GM12873 (cell line): Measurements from ENCODE around the gene PIP4K2B.

Experiments
- TF ChIP-seq, protein P1 (sequence below): IDR thresholded peaks from 2 replicates; pipeline ENCODE4 v1.5.1; 2012; ENCODE audit warnings: low read depth, mild to moderate bottlenecking, moderate library complexity, low read length, control low read depth; ENCODE audit not compliant: insufficient read depth; ENCODE audit errors: missing control alignments

The PIP4K2B gene

GRCh38 chr17:38768417-38768816 lies 30.9 kb downstream of the PIP4K2B start:
- TF ChIP-seq, protein P1, sequence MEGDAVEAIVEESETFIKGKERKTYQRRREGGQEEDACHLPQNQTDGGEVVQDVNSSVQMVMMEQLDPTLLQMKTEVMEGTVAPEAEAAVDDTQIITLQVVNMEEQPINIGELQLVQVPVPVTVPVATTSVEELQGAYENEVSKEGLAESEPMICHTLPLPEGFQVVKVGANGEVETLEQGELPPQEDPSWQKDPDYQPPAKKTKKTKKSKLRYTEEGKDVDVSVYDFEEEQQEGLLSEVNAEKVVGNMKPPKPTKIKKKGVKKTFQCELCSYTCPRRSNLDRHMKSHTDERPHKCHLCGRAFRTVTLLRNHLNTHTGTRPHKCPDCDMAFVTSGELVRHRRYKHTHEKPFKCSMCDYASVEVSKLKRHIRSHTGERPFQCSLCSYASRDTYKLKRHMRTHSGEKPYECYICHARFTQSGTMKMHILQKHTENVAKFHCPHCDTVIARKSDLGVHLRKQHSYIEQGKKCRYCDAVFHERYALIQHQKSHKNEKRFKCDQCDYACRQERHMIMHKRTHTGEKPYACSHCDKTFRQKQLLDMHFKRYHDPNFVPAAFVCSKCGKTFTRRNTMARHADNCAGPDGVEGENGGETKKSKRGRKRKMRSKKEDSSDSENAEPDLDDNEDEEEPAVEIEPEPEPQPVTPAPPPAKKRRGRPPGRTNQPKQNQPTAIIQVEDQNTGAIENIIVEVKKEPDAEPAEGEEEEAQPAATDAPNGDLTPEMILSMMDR, result no peak

- TF ChIP-seq, protein P1, result no peak
Measured at GRCh38 chr17:38766341-38766740, 33.0 kb downstream of the PIP4K2B start.

GRCh38 chr17:38762231-38762630 lies 37.1 kb downstream of the PIP4K2B start:
- TF ChIP-seq, protein P1, result no peak

- TF ChIP-seq, protein P1, result peak; percentile 58
Measured at GRCh38 chr17:38761612-38762011, 37.7 kb downstream of the PIP4K2B start.

GRCh38 chr17:38753071-38753506 lies 46.3 kb downstream of the PIP4K2B start:
- TF ChIP-seq, protein P1, result no peak

DNA sequence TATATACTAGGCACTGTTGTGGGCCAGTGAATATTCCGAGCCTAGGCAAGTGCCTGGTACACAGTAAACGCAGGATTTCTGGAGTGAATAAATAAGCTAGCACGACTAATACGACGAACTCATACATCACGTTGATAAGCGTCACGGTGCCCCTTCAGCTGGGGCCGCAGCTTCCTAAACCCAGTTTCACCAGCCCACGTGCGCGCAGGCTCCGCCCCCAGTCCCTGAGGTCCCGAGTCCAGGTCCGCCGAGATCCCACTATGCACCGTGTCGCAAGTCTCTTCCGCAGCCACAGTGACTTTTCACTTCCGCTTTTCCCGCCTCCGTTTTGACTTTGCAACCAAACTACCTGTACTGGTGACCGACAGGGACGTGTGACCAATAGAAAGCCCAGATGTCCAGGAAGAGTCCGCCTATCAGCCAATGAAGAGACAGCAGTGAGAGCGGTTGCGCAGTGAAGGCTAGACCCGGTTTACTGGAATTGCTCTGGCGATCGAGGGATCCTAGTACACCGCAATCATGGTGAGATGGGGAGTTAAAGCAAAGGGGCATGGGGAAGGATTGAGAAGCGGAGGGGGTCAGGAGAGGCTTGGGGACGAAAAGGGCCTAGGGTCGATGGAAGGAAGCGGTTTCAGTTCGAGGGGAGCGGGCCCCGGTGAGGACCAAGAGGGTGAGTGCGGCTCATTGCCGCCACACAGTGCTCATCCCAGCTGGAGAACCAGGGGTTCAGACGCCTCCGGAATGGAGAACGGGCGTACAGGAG lies 46.9 kb downstream of the PIP4K2B start, which contains the start of gene PSMB3:
PSMB3 (plus strand) TSS at position 434 of the 763 bp plus-strand sequence; CDS start at position 520, 86 bp downstream.
- TF ChIP-seq, protein P1, result no peak

- TF ChIP-seq, protein P1, result no peak
Measured at GRCh38 chr17:38751808-38752307, 47.5 kb downstream of the PIP4K2B start.
